H9 (cell line): ENCODE data around the gene HIP1. TPM values are rescaled to one million over a fixed set of nuclear protein-coding genes. Genes with fewer than 3 reads are reported as not detected.
A peak's percentile ranks its signal among the peaks of the same experiment; 100 is the strongest.

Source experiments
- DNase-seq: peaks from one replicate; pipeline ENCODE4 v3.0.0-alpha.2; 2017
- H2AFZ ChIP-seq: one replicate; pipeline ENCODE4 v1.6.1; 2013; ENCODE audit warnings: mild to moderate bottlenecking, low read length, control low read depth, moderate library complexity
- H2AK5ac ChIP-seq: 2 replicates; pipeline ENCODE4 v1.6.1; 2013; ENCODE audit warnings: low read length, control low read depth, mixed read lengths; ENCODE audit not compliant: insufficient read length
- H2BK120ac ChIP-seq: one replicate; pipeline ENCODE4 v1.6.1; 2013; ENCODE audit warnings: low read depth, mild to moderate bottlenecking, low read length, control low read depth, inconsistent platforms; ENCODE audit not compliant: poor library complexity, severe bottlenecking
- H2BK12ac ChIP-seq: 2 replicates; pipeline ENCODE4 v1.6.1; 2013; ENCODE audit warnings: low read length, control low read depth, mixed read lengths, low read depth; ENCODE audit not compliant: insufficient read length
- H2BK15ac ChIP-seq: 2 replicates; pipeline ENCODE4 v1.6.1; 2013; ENCODE audit warnings: low read depth, low read length, control low read depth
- H2BK20ac ChIP-seq: one replicate; pipeline ENCODE4 v1.6.1; 2013; ENCODE audit warnings: low read depth, mild to moderate bottlenecking, low read length, control low read depth, inconsistent platforms; ENCODE audit not compliant: poor library complexity, severe bottlenecking
- H2BK5ac ChIP-seq: 2 replicates; pipeline ENCODE4 v1.6.1; 2013; ENCODE audit warnings: low read length, control low read depth, mixed read lengths; ENCODE audit not compliant: insufficient read length
- H3K14ac ChIP-seq: 2 replicates; pipeline ENCODE4 v1.6.1; 2013; ENCODE audit warnings: low read length, control low read depth; ENCODE audit not compliant: insufficient read depth
- H3K18ac ChIP-seq: 2 replicates; pipeline ENCODE4 v1.6.1; 2013; ENCODE audit warnings: low read depth, mild to moderate bottlenecking, mixed read lengths, low read length, control low read depth; ENCODE audit not compliant: insufficient read length
- H3K23ac ChIP-seq: 2 replicates; pipeline ENCODE4 v1.6.1; 2013; ENCODE audit warnings: low read length, control low read depth, mixed read lengths, low read depth; ENCODE audit not compliant: insufficient read length
- H3K23me2 ChIP-seq: 2 replicates; pipeline ENCODE4 v1.6.1; 2013; ENCODE audit warnings: low read depth, mild to moderate bottlenecking, mixed read lengths, low read length, control low read depth; ENCODE audit not compliant: insufficient read length, poor library complexity, severe bottlenecking
- H3K27ac ChIP-seq: 2 replicates; pipeline ENCODE4 v1.5.1; 2013; ENCODE audit warnings: low read length, control low read depth, mixed read lengths, low read depth; ENCODE audit not compliant: insufficient read length
- H3K27me3 ChIP-seq: 2 replicates; pipeline ENCODE4 v1.6.1; 2013; ENCODE audit warnings: low read length, control low read depth, inconsistent platforms; ENCODE audit not compliant: insufficient read depth
- H3K4ac ChIP-seq: 2 replicates; pipeline ENCODE4 v1.6.1; 2013; ENCODE audit warnings: low read depth, mild to moderate bottlenecking, control low read depth, inconsistent platforms, low read length, moderate library complexity
- H3K4me1 ChIP-seq: 2 replicates; pipeline ENCODE4 v1.6.1; 2013; ENCODE audit warnings: low read length, control low read depth, inconsistent platforms; ENCODE audit not compliant: insufficient read depth
- H3K4me2 ChIP-seq: 2 replicates; pipeline ENCODE4 v1.6.1; 2013; ENCODE audit warnings: low read length, control low read depth, mixed read lengths; ENCODE audit not compliant: insufficient read length, insufficient read depth
- H3K56ac ChIP-seq: 2 replicates; pipeline ENCODE4 v1.6.1; 2013; ENCODE audit warnings: low read depth, mild to moderate bottlenecking, mixed read lengths, low read length, control low read depth; ENCODE audit not compliant: insufficient read length
- H3K79me1 ChIP-seq: 2 replicates; pipeline ENCODE4 v1.6.1; 2013; ENCODE audit warnings: low read depth, mild to moderate bottlenecking, moderate library complexity, low read length, control low read depth, inconsistent platforms; ENCODE audit not compliant: insufficient read depth, poor library complexity, severe bottlenecking
- H3K79me2 ChIP-seq: 2 replicates; pipeline ENCODE4 v1.6.1; 2013; ENCODE audit warnings: low read length, control low read depth, inconsistent platforms; ENCODE audit not compliant: insufficient read depth
- H3K9ac ChIP-seq: 2 replicates; pipeline ENCODE4 v1.6.1; 2013; ENCODE audit warnings: low read length, control low read depth, mixed read lengths; ENCODE audit not compliant: insufficient read length; ENCODE audit errors: extremely low read depth
- H3K9me3 ChIP-seq: one replicate; pipeline ENCODE4 v1.6.1; 2013; ENCODE audit warnings: low read depth, low read length, inconsistent platforms; ENCODE audit not compliant: control insufficient read depth
- H3T11ph ChIP-seq: one replicate; pipeline ENCODE4 v1.6.1; 2013; ENCODE audit warnings: mild to moderate bottlenecking, low read length, control low read depth, inconsistent platforms
- H4K20me1 ChIP-seq: one replicate; pipeline ENCODE4 v1.6.1; 2013; ENCODE audit not compliant: control insufficient read depth, insufficient read length, insufficient read depth
- H4K5ac ChIP-seq: 2 replicates; pipeline ENCODE4 v1.6.1; 2013; ENCODE audit warnings: low read depth, mild to moderate bottlenecking, mixed read lengths, low read length, control low read depth; ENCODE audit not compliant: insufficient read length
- H4K8ac ChIP-seq: replicated peaks from 2 replicates; pipeline ENCODE4 v1.6.1; 2013; ENCODE audit warnings: low read length, control low read depth, mixed read lengths, low read depth; ENCODE audit not compliant: insufficient read length
- H4K91ac ChIP-seq: 2 replicates; pipeline ENCODE4 v1.6.1; 2013; ENCODE audit warnings: low read depth, mild to moderate bottlenecking, moderate library complexity, mixed read lengths, low read length, control low read depth; ENCODE audit not compliant: insufficient read length
- H3K27ac Mint-ChIP-seq, 3 experiments: 2 replicates in 2 of 3; 3 replicates in 1 of 3; pipeline ENCODE4 v1.8.0; 2020 to 2021; ENCODE audit warnings: mixed read lengths in 3 of 3, mild to moderate bottlenecking in 1 of 3, moderate library complexity in 1 of 3
- H3K27me3 Mint-ChIP-seq: 2 replicates; pipeline ENCODE4 v1.8.0; 2021; ENCODE audit warnings: low read depth, mild to moderate bottlenecking, moderate library complexity, mixed read lengths
- H3K36me3 Mint-ChIP-seq, 3 experiments: 2 replicates in 2 of 3; 3 replicates in 1 of 3; pipeline ENCODE4 v1.8.0; 2020 to 2021; ENCODE audit warnings: low read depth in 3 of 3, mixed read lengths in 3 of 3; ENCODE audit not compliant: insufficient read depth in 1 of 3
- H3K4me1 Mint-ChIP-seq, 2 experiments: 2 replicates each; pipeline ENCODE4 v1.8.0; 2020; ENCODE audit warnings: mixed read lengths in 2 of 2
- H3K4me3 Mint-ChIP-seq, 2 experiments: 2 replicates in 1 of 2; 3 replicates in 1 of 2; pipeline ENCODE4 v1.8.0; 2020 to 2021; ENCODE audit warnings: mild to moderate bottlenecking in 2 of 2, mixed read lengths in 2 of 2, moderate library complexity in 1 of 2
- H3K9me3 Mint-ChIP-seq, 2 experiments: 2 replicates in 1 of 2; 3 replicates in 1 of 2; pipeline ENCODE4 v1.8.0; 2020; ENCODE audit warnings: mild to moderate bottlenecking in 2 of 2, mixed read lengths in 2 of 2, moderate library complexity in 1 of 2
- CTCF ChIP-seq: fragments of 200-600 bp; sonication (generic); conservative IDR thresholded peaks from 3 replicates; pipeline ENCODE4 v1.8.0; 2021; ENCODE audit warnings: antibody characterized with exemption, mild to moderate bottlenecking
- WGBS: extraction: QIAGEN DNeasy Blood & Tissue Kit; methylation state at CpG from one replicate; pipeline ENCODE4 v1.1.7; 2013; ENCODE audit warnings: missing lambda C conversion rate, low lambda C conversion rate, mixed read lengths; ENCODE audit not compliant: insufficient read length; ENCODE audit errors: extremely low coverage; 5-methylcytosine and 5-hydroxymethylcytosine counted together
- total RNA-seq: library from RNA; stranded (reverse); gene quantifications from 2 replicates; pipeline ENCODE4 v1.2.1, GENCODE V29; 2021

HIP1 gene
- total RNA-seq, 1 experiment from 2014 or later, result 87.5 TPM

GRCh38 chr7:75723444-75723843, 15.3 kb downstream of the HIP1 start:
- Histone ChIP-seq H2BK5ac (no peak overlapping the region), H3T11ph (no peak overlapping the region), H4K5ac (no peak overlapping the region), H3K4me1 (peaks cover 7% of the 10 kb centered on the region; the same call in 1 of the 2 replicates), H3K18ac (no peak overlapping the region), H2AFZ (no peak overlapping the region), H3K14ac (no peak overlapping the region), H3K27ac (no peak overlapping the region), H4K20me1 (no peaks in the 10 kb centered on the region), H3K4me2 (no peak overlapping the region), H3K23ac (no peak overlapping the region), H2BK20ac (no peak overlapping the region), H3K79me1 (no peaks in the 10 kb centered on the region), H3K23me2 (no peaks in the 10 kb centered on the region), H3K9me3 (no peaks in the 10 kb centered on the region), H3K9ac (no peak overlapping the region), H3K79me2 (no peaks in the 10 kb centered on the region), H2BK12ac (no peak overlapping the region), H2BK120ac (no peak overlapping the region), H2BK15ac (no peak overlapping the region), H3K27me3 (no peaks in the 10 kb centered on the region), H4K8ac (no peak overlapping the region), H3K56ac (no peak overlapping the region), H2AK5ac (no peak overlapping the region), H4K91ac (no peak overlapping the region), H3K4ac (no peak overlapping the region)
- H3K27me3 Mint-ChIP-seq, result no peaks in the 10 kb centered on the region; the same call in 1 of the 2 replicates
- DNase-seq, result no peak
- H3K4me3 Mint-ChIP-seq, result no peak overlapping the region
- WGBS, result no CpG with 5 or more reads among the region's 3 CpGs
- no peaks in the 10 kb centered on the region; a peak in 1 of 5 replicates for H3K9me3 Mint-ChIP-seq
- H3K4me1 Mint-ChIP-seq, result peaks cover 8 to 9% of the 10 kb centered on the region in 2 experiments
- TF ChIP-seq CTCF, result no peak
- peak overlapping the region in 1 of 3 experiments; percentile 11; a peak in 1 of 7 replicates for H3K27ac Mint-ChIP-seq
- H3K36me3 Mint-ChIP-seq, result no peaks in the 10 kb centered on the region
